Prostate gland (tissue), 2 donors: ENCODE results near the gene ZNF557.
"Not testable (repeated sequence)": the region's sequence is repeated elsewhere in the genome, so short reads cannot be mapped to it uniquely, and the experiment has no call there.

Source experiments
- POLR2A ChIP-seq: fragments of 450-650 bp; IDR thresholded peaks from one replicate; pipeline ENCODE4 v1.6.1; 2016; ENCODE audit warnings: antibody characterized with exemption, mild to moderate bottlenecking
- POLR2AphosphoS5 ChIP-seq: sonication (generic); formaldehyde crosslinking; IDR thresholded peaks from one replicate; pipeline ENCODE4 v1.6.1; 2017; ENCODE audit warnings: antibody characterized with exemption
- TF ChIP-seq, protein P1 (sequence below), 4 experiments: fragments of 200-600 bp in 2 of 4; fragments of 450-650 bp in 2 of 4; sonication (generic) in 2 of 4; IDR thresholded peaks; 1 replicate in 3 of 4; 2 replicates in 1 of 4; pipeline ENCODE4 v1.5.1; 2016 to 2019; ENCODE audit warnings: antibody characterized with exemption in 4 of 4, mild to moderate bottlenecking in 2 of 4, moderate library complexity in 2 of 4

DNA sequence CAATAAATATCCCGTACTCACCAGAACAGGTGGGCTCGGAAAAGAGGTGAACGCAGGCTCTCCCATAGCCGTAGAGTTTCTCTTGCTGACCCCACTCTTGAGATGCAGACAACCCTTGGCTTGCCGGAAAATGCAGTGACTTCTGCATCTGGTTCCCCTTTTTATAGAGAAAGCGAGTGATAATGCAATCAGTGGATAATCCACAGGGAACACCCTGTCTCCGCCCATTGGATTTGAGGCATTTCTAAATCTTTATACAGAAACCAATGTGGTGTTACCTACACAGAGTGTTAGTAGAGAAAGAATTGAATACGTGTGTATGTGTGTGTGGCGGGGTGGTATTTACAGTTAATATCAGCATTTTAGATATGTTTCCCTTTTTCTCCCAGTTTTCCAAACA, 29.4 kb upstream of the ZNF557 start, which contains the start of gene MBD3L4:
- TF ChIP-seq, protein P1, sequence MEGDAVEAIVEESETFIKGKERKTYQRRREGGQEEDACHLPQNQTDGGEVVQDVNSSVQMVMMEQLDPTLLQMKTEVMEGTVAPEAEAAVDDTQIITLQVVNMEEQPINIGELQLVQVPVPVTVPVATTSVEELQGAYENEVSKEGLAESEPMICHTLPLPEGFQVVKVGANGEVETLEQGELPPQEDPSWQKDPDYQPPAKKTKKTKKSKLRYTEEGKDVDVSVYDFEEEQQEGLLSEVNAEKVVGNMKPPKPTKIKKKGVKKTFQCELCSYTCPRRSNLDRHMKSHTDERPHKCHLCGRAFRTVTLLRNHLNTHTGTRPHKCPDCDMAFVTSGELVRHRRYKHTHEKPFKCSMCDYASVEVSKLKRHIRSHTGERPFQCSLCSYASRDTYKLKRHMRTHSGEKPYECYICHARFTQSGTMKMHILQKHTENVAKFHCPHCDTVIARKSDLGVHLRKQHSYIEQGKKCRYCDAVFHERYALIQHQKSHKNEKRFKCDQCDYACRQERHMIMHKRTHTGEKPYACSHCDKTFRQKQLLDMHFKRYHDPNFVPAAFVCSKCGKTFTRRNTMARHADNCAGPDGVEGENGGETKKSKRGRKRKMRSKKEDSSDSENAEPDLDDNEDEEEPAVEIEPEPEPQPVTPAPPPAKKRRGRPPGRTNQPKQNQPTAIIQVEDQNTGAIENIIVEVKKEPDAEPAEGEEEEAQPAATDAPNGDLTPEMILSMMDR (IDR thresholded peaks at IDR 0.05) = not testable (repeated sequence)
- not testable (repeated sequence) for TF ChIP-seq POLR2A, POLR2AphosphoS5
